HG02610 (cell line): ENCODE measurements around the gene C14orf180.

Source experiments
- ATAC-seq: cut with Tn5 transposase; IDR thresholded peaks from one replicate; pipeline ENCODE4 v1.9.1; 2021; ENCODE audit warnings: mild to moderate bottlenecking, moderate library complexity; ENCODE audit not compliant: unreplicated experiment

C14orf180 gene

GRCh38 chr14:104579507-104579906 is at the start of gene C14orf180:
Gene C14orf180, plus strand, starts transcription at chr14:104579764. Its CDS starts 6,667 bp downstream, at chr14:104586431.
- no peak for ATAC-seq

GRCh38 chr14:104530646-104531045 is 48.9 kb upstream of the C14orf180 start:
- ATAC-seq = no peak

GRCh38 chr14:104531421-104532190 is 48.0 kb upstream of the C14orf180 start:
- ATAC-seq = no peak

- ATAC-seq = no peak
These were observed 47.4 kb upstream of the C14orf180 start for GRCh38 chr14:104532191-104532555.

GRCh38 chr14:104534036-104534435 is 45.5 kb upstream of the C14orf180 start:
- no peak for ATAC-seq

- no peak for ATAC-seq
These were observed 42.5 kb upstream of the C14orf180 start for GRCh38 chr14:104536942-104537612.

GRCh38 chr14:104537613-104537988 is 42.0 kb upstream of the C14orf180 start:
- no peak for ATAC-seq

GRCh38 chr14:104541905-104542465 is 37.6 kb upstream of the C14orf180 start:
- no peak for ATAC-seq

GRCh38 chr14:104542871-104543830 is 36.4 kb upstream of the C14orf180 start:
- ATAC-seq = no peak

- ATAC-seq = no peak
These were observed 35.1 kb upstream of the C14orf180 start for GRCh38 chr14:104544362-104544961.

GRCh38 chr14:104545151-104545941 is 34.2 kb upstream of the C14orf180 start:
- no peak for ATAC-seq

- no peak for ATAC-seq
These were observed 33.5 kb upstream of the C14orf180 start for GRCh38 chr14:104545942-104546501.

GRCh38 chr14:104546591-104547309 is 32.8 kb upstream of the C14orf180 start:
- ATAC-seq = no peak

GRCh38 chr14:104547310-104547997 is 32.1 kb upstream of the C14orf180 start:
- no peak for ATAC-seq

GRCh38 chr14:104547998-104548700 is 31.4 kb upstream of the C14orf180 start:
- ATAC-seq = no peak

GRCh38 chr14:104548802-104549535 is 30.6 kb upstream of the C14orf180 start:
- ATAC-seq = no peak
